Stimulated activated CD4-positive, alpha-beta T cell treated with anti-CD3 and anti-CD28 coated beads, Interleukin-2, amount 100 ng/mL, for 4 hours (primary cell): Measurements from ENCODE around the gene RBM44.
"Not testable (repeated sequence)": the region's sequence is repeated elsewhere in the genome, so short reads cannot be mapped to it uniquely, and the experiment has no call there.

ENCODE experiments used
- DNase-seq: peaks from one replicate; pipeline ENCODE4 v3.0.0-alpha.2; 2020; ENCODE audit warnings: low read depth

Gene RBM44

DNA sequence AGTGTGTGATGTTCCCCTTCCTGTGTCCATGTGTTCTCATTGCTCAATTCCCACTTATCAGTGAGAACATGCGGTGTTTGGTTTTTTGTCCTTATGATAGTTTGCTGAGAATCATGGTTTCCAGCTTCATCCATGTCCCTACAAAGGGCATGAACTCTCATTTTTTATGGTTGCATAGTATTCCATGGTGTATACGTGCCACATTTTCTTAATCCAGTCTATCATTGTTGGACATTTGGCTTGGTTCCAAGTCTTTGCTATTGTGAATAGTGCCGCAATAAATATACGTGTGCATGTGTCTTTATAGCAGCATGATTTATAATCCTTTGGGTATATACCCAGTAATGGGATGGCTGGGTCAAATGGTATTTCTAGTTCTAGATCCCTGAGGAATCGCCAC lies 14.9 kb upstream of the RBM44 start:
- DNase-seq: not testable (repeated sequence)

DNA sequence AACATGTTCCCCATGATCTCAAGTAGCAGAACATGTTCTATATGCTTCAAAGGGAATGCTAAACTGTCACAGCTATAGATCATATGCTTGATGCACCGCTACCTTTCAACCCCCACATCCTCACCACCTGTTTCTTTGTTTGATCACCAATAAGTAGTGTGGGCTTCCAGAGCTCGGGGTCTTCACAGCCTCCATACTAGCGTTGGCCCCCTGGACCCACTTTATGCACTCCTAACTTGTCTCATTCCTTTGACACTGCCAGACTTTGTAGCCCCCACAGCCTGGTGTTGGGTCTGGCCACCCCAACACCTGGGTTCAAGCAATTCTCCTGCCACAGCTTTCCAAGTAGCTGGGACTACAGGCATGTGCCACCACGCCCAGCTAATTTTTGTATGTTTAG lies 11.6 kb upstream of the RBM44 start:
- DNase-seq: no peak

DNA sequence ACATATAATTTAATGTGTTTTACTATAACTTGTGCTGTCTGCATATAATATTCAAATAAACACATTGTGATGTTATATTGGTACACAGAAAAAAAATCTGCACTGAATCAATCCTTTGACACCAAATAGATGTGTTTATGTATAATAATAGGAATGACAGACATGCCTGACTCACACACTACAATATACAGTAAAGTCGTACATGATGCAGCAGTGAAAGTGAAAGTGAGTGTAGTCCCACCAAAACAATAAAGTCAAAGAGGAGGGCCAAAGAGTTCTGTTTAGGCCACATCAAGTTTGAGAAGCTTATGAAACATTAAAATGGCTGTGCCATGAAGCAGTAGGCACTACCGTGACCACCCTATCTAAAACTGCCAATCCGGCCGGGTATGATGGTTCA lies 8.2 kb upstream of the RBM44 start:
- no peak for DNase-seq

DNA sequence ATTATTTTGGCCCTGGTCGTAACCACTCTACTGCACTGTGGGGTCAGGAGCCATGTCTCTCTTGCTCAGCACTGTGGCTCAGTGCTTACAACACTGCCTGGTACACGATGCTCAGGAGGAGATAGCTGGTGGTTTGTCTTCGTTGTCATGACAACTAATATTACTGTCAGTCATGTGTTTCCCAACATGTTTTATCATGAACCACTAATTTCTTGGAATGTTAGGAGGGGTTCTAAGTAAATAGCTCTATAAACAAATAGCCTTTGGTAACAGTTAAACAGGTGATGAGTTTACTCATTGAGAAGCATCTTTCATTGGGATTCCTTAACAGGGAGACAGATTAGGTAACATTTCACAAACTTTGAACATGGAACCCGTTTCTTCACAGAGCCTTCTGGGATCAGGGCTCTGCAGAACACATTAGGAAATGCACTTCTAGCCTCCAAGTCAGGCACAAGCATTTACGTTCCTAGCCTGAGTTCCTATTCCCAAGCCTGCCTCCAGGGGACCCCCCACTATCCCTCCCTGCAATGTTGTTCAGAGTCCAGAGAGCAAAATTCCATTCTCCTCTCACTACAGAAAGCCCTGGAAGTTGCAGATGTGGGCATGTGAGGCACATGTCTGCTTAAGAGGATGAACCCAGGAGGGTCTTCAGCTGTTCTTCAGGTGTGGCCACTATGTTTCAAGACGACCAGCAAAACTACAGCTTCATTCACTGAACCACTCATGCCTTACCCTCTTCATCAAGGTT lies 6.4 kb upstream of the RBM44 start:
- no peak for DNase-seq

DNA sequence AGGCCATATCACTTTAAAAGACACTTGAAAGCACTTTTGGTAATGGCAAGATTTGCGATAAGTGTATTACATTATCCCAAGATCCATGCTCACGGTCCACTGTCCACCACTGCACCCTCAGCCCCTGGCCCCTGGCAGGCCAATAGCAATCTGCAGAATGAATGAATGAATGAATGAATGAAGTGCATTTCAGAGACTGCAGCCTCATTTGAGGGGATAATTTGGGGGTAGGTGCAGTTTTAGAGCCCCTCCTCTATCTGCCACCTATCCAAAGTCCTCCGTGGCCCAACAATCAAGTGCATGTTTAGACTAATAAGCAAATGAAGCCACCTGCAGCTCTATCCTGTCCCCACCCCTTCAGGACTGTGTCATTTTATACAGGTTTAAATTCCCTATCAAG lies 1.3 kb upstream of the RBM44 start:
- DNase-seq: no peak

DNA sequence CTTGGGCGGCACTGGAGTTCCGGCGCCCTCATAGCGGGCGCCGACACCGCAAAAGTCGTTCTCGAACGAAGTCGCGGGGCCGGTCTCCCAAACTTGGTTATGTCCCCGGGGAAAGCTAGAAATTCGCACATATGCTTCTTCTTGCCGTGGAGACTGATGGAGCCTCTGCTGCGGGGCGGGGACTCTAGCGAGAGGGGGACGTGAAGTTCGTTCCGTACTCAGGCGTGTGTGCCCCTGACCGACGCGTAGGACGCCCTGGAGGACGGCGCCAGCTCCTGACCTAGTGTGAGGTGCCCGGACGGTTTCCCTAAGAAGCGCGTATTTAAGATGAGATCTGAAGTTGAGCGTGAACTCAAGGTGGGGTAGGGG lies 465 bp downstream of the RBM44 start:
- no peak for DNase-seq

DNA sequence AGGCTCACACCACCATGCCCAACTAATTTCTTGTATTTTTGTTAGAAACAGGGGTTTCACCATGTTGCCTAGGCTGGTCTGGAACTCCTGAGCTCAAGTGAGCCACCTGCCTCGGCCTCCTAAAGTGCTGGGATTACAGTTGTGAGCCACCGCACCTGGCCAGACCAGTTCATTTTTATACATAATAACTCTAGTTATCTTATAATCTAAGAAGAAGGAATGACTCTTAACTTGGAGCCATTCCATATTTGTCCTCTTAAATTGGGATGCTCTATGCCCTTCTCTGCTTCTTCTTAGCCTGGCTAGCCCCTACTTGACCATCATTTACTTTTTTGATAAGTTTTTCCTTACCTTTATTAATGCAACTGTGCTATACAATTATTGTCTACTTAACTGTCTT lies 2.9 kb downstream of the RBM44 start:
- DNase-seq: no peak

DNA sequence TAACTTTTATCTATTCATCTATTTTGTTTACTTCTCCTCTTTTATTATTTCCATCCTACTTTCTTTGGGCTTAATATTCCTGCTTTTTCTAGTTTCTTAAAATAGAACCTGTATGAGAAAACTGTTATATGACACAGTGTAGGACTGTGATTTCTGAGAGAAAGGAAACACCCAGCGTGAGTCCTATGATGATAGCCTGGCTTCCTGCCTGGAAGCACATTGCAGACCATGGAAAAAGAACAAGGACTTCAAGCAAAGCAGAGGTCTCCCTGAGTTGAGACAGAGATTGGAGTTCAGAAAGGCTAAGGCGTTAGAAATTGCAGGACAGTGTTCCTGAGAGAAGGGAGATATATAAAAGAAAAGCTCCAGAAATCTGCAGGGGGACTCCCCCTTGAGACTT lies 7.8 kb downstream of the RBM44 start:
- no peak for DNase-seq

DNA sequence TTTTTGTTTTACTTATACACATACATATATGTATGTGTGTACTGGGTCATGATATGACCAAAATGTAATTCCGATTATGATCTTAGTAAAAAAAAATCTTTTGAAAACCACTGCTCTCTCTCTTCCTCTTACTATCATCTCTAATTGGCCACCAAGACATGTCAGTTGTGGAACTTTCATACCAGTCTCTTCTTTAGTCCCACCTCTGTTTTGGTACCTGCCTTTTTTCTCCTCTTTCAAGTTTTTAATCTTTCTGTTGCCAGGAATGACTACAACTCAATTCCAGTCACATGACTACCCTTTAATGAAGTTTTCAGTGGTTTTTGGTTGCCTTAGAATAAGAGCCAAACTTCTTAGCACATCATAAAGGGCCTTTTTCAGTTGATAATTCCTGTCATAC lies 17.1 kb downstream of the RBM44 start:
- no peak for DNase-seq

DNA sequence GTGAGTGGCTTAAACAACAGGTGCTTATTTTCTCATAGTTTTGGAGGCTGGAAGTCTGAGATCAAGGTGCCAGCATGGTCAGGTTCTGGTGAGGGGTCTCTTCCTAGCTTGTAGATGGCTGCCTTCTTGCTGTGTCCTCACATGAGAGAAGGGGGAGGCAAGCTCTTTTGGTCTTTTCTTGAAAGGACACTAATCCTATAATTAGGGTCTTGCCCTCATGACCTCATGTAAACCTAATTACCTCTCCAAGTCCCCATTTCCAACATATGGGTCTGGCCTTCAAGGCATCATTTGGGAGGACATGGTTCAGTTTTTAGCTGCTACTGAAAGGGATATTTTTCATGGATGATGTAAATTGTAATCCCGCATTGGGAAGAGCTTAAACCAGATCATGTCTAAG lies 18.0 kb downstream of the RBM44 start:
- no peak for DNase-seq

DNA sequence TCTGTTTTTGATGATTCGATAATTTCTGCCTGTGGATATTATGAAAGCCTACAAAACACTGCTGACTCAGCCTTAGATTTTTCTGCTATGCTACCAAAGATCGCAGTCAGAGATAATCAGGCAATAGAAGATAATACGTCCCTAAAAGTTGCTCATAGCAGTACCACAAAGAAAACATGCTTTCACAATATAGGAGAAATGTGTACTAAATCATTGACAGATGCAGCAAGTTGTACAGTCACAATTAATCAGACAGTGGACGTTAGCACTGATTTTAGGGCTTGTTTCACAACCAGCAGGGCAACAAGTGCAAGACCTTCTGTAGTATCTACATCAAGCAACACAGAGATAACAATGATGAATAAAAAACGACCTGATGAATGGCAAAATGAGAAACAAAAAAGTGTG lies 19.5 kb downstream of the RBM44 start:
- no peak for DNase-seq

DNA sequence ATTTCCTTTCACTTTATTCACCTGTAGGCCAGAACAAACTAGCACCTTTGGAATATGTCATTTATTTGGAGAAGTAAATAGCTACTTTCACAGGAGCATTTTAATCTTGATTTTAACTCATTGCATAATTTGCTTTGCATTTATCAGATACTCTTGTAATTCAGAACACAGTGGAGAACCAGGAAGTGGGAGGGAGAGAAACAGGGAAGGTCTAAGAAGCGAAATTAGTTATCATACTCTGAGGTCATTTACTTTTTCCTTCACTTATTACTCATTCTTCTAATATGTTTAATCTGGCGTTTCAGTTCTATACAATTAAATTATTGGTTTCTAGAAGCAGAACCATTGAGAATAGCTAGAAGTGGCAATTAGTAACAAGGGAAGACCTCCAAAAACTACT lies 20.7 kb downstream of the RBM44 start:
- DNase-seq: no peak

DNA sequence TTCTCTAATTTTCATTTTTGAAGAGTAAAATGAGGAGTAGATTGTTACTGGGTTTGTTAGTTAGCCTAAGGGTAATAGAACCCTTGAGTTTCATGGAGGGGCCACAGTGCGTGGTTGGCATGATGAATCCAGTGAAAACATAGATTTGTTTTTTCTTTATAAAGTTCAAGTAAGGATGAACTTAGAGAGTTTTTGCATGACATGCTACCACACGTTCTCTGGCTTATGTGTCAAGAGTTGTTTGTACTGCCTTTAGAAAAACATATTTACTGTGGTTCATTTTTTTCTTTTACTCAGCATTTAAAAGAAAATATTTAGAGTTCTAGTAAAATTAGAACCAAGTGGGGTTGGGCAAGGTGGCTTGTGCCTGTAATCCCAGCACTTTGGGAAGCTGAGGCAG lies 21.8 kb downstream of the RBM44 start:
- no peak for DNase-seq

DNA sequence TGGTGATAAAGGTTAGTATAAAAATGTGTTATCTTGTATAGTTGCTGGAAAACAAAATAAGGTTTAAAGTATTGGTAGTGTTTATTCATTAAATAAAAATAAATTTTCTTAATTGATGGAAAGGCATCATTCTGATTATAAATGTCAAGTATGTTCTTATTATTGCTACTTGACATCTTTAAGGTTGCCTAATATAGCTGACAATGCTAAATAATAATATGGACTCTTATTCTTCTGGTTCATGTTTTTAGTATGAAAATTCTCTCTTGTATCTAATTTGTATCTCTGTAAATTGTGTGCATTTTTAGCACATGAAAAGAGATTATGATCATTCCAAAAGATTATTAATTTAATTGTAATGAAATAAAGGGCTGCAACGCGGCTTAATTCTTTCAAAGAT lies 25.0 kb downstream of the RBM44 start:
- DNase-seq: no peak

DNA sequence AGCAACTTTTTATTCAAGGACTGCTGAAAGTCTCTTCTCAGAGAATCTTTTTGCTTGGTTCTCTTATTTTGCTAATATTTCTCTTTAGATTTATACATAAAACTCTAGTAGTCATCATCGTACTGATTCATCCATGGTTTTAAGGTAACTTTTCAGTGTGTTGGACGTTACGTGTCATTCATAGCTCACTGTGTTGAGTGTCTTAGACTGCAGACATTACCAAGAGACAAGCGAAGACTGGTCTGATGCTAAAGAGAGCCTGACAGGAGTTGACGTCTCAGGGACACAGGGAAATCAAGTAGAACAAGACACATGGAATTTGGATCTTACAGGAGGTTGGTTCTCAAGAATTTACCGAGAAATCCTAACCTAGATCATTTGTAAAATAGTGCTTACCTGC lies 25.5 kb downstream of the RBM44 start:
- DNase-seq: no peak

DNA sequence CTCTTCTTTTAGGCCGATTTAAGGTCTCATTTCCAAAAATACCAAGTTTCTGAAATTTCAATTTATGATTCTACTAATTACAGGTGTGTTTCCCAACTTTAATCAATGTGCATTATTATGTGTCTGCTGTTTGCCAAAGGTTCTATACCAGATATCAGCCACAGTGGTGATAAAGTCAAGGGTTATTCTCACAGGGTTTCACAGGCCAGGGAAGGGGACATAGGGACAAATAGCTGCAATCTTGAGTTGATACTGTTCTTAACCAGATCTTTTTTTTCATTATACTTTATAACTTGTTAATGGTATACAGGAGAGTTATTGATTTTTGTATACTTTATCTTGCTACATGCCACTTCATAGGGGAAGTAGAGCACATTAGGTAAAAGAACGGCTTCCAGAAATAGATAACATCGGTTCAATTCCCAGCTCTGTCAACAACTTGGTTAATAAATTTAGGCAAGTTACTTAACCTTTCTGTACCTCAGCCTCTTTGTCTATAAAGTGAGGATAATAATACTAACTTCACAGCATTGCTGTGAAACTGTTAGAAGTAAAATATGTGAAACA lies 28.9 kb downstream of the RBM44 start:
- DNase-seq: no peak

DNA sequence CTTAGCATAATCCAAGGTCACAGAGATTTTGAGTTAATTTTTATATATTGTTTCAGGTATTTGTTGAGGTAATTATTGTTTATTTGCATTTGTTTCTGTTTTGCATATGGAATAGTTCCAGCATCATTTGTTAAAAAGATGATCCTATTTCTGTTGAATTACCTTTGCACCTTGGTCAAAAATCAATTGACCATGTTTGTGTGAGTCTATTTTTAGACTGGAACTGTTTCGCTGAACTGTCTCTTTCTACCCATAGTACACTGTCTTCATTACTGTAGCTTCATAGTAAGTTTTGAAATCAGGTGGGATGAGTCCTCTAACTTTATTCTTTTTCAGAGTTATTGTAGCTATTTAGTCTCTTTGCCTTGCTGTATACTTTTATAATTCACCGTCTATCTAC lies 31.9 kb downstream of the RBM44 start:
- DNase-seq: no peak

DNA sequence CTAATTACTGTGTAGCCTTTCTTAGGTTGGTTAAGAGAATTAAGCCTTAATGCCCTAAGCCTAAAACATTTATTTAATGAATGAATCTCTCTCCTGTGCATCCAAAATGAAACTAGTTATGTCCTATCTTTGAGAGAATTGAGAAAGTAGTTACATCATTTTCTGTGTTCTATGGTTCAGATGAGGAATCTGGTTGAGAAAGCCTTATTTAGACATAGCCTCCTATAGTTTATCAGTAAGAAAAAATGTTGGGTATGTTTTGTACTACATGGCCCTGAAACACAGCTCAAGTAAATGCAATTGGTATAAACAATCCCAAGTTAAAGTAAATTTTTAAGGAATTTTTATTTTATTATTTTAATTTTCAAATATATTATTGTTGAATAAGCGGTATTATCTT lies 35.0 kb downstream of the RBM44 start:
- DNase-seq: no peak

DNA sequence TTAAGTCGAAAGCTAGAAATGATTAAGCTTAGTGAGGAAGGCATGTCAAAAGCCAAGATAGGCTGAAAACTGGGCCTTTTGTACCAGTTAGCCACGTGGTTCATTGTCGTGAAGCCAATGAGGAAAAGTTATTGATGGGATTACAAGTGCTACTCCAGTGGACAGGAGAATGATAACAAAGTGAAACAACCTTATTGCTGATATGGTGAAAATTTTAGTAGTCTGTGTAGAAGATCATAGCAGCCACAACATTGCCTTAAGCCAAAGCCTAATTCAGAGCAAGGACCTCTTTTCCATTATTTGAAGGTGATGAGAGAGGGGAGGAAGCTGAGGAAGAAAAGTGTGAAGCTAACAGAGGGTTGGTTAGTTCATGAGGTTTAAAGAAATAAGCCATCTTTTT lies 36.8 kb downstream of the RBM44 start:
- DNase-seq: no peak

DNA sequence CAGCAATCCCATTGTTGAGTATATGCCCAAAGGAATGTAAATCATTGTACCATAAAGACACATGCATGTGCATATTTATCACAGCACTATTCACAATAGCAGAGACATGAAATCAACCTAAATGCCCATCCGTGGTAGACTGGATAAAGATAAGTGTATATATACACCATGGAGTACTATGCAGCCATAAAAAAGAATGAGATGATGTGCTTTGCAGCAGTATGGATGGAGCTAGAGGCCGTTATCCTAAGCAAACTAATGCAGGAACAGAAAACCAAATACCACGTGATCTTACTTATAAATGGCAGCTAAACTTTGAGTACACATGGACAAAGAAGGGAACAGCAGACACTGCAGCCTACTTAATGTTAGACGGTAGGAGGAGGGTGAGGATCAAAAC lies 42.5 kb downstream of the RBM44 start:
- no peak for DNase-seq

DNA sequence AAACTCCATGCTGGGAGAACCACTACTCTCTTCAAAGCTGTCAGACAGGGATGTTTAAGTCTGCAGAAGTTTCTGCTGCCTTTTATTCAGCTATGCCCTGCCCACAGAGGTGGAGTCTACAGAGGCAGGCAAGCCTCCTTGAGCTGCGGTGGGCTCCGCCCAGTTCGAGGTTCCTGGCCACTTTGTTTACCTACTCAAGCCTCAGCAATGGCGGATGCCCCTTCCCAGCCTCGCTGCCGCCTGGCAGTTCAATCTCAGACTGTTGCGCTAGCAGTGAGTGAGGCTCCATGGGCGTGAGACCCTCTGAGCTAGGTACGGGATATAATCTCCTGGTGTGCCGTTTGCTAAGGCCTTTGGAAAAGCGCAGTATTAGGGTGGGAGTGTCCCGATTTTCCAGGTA lies 50.4 kb downstream of the RBM44 start:
- not testable (repeated sequence) for DNase-seq

DNA sequence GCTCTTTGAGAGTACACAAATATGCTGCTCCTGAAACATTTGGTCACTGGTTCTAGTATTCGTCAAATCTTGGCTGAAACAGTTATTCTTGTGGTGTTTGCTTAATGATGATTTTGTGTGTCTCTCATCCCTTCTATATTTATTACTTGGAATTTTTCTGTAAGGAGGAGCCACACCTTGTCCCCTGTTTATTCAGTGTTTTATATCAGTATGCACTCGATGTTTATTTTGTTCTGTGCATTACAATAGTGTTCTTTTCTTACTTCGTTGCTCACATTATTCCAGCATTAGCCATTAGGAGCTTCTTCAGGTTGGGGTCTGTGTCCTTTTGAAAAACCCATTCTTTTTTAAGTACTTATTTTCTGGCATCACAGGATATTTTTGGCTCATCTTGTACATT lies 55.7 kb downstream of the RBM44 start:
- no peak for DNase-seq

DNA sequence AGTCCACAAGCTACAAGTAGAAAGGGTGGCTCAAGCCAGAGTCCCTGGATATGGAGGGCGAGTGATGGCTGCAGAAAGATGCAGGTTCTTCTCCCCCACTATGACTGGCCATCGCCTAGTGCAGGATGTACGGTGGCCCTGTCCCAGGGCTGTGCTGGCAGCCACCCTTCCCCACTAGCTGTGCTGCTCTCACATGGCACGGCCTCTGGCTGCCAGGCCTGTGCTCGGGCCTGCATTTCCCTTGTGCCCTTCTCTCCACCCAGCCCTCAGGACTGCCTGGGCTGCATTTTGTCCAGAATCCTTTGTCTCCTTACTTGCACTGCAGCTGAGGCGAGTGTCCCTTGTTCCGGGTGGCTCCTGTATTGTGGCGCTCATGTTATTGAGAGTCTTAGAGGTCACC lies 59.2 kb downstream of the RBM44 start:
- DNase-seq: no peak

DNA sequence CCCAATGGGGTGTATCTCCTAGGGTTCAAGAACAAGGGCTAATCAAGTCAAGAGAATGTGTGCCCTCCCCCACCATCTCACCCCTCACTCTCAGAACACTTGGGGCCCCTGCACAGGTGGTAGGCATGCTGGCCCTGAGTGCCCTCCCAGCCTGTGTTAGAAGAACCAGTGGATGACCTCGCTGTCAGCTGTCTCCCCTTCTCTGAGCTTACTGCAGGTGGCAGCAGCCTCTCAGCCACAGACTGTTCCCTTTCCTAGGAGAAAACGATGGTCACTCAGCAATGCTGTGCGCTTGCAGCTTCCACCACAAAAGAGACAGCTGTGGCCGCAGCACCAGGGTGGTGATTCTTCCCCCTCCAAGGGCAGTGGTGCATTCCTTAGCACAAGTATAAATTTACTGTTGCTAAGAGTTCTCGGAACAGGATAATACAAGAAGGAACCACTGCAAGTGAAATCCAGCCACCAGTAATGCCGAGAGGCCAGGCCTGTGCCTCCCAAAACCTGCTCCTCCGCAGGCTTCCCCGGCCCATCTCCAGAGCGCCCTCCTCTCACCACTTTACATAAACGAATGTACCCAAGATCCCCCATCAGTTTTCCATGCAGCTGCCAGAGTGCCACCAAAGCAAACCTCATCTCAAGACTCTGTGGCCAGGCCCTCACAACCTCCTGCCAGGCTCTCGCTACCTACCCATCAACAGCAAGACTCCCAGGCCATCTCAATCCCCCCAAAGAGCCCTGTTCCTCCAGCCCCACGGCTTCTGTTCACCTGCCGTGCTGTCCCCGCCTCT lies 59.9 kb downstream of the RBM44 start:
- DNase-seq: peak; percentile 5
